MM.1S (cell line): ENCODE measurements around the gene ZNF521.

Experiments used
- DNase-seq: peaks from one replicate; pipeline ENCODE4 v3.0.0-alpha.2; 2015
- H2AFZ ChIP-seq: fragments of 300-600 bp; sonication (generic); 2 replicates; pipeline ENCODE4 v1.6.0; 2016; ENCODE audit warnings: antibody characterized with exemption, low read length
- H3F3A ChIP-seq: fragments of 300-600 bp; sonication (generic); 2 replicates; pipeline ENCODE4 v1.6.1; 2016; ENCODE audit warnings: mild to moderate bottlenecking, antibody characterized with exemption, low read length, moderate library complexity, mixed read lengths; ENCODE audit not compliant: insufficient read depth
- H3K27ac ChIP-seq: fragments of 300-600 bp; sonication (generic); 2 replicates; pipeline ENCODE4 v1.5.1; 2016; ENCODE audit warnings: mild to moderate bottlenecking, low read length
- H3K27me3 ChIP-seq: fragments of 300-600 bp; sonication (generic); replicated peaks from 2 replicates; pipeline ENCODE4 v1.6.0; 2016; ENCODE audit warnings: low read length; ENCODE audit not compliant: insufficient read depth
- H3K36me3 ChIP-seq: fragments of 300-600 bp; sonication (generic); replicated peaks from 2 replicates; pipeline ENCODE4 v1.6.1; 2016; ENCODE audit warnings: mild to moderate bottlenecking, low read length, mixed read lengths; ENCODE audit not compliant: insufficient read depth
- H3K4me1 ChIP-seq: fragments of 300-600 bp; sonication (generic); 2 replicates; pipeline ENCODE4 v1.6.1; 2016; ENCODE audit warnings: low read length, mixed read lengths
- H3K4me2 ChIP-seq: fragments of 300-600 bp; sonication (generic); 2 replicates; pipeline ENCODE4 v1.6.0; 2016; ENCODE audit warnings: low read depth, low read length
- H3K4me3 ChIP-seq: fragments of 300-600 bp; sonication (generic); 2 replicates; pipeline ENCODE4 v1.5.1; 2016; ENCODE audit warnings: low read length, mixed read lengths
- H3K79me2 ChIP-seq: fragments of 300-600 bp; sonication (generic); 2 replicates; pipeline ENCODE4 v1.6.1; 2016; ENCODE audit warnings: mixed run types, low read length, mixed read lengths
- H3K9ac ChIP-seq: fragments of 300-600 bp; sonication (generic); 2 replicates; pipeline ENCODE4 v1.6.1; 2016; ENCODE audit warnings: low read length, mixed read lengths
- H3K9me2 ChIP-seq: fragments of 300-600 bp; sonication (generic); replicated peaks from 2 replicates; pipeline ENCODE4 v1.6.1; 2016; ENCODE audit warnings: mild to moderate bottlenecking, low read length, mixed read lengths; ENCODE audit not compliant: insufficient read depth
- H3K9me3 ChIP-seq: fragments of 300-600 bp; sonication (generic); replicated peaks from 2 replicates; pipeline ENCODE4 v1.6.1; 2016; ENCODE audit warnings: mild to moderate bottlenecking, low read length, mixed read lengths; ENCODE audit not compliant: insufficient read depth
- H4K20me1 ChIP-seq: fragments of 300-600 bp; sonication (generic); 2 replicates; pipeline ENCODE4 v1.6.1; 2016; ENCODE audit warnings: mild to moderate bottlenecking, low read length, moderate library complexity, mixed read lengths; ENCODE audit not compliant: insufficient read depth
- EZH2 ChIP-seq: fragments of 300-600 bp; sonication (generic); optimal IDR thresholded peaks from 2 replicates; pipeline ENCODE3; 2017; ENCODE audit warnings: low read depth, mild to moderate bottlenecking, antibody characterized with exemption, low read length, mixed read lengths
- EZH2phosphoT487 ChIP-seq: fragments of 300-600 bp; sonication (generic); IDR thresholded peaks from 2 replicates; pipeline ENCODE4 v1.6.1; 2018; ENCODE audit warnings: antibody characterized with exemption, low read length
- TF ChIP-seq, protein P1 (sequence below): fragments of 300-600 bp; sonication (generic); IDR thresholded peaks from 2 replicates; pipeline ENCODE4 v1.5.1; 2016; ENCODE audit warnings: antibody characterized with exemption, low read length, mixed read lengths

The ZNF521 gene

DNA sequence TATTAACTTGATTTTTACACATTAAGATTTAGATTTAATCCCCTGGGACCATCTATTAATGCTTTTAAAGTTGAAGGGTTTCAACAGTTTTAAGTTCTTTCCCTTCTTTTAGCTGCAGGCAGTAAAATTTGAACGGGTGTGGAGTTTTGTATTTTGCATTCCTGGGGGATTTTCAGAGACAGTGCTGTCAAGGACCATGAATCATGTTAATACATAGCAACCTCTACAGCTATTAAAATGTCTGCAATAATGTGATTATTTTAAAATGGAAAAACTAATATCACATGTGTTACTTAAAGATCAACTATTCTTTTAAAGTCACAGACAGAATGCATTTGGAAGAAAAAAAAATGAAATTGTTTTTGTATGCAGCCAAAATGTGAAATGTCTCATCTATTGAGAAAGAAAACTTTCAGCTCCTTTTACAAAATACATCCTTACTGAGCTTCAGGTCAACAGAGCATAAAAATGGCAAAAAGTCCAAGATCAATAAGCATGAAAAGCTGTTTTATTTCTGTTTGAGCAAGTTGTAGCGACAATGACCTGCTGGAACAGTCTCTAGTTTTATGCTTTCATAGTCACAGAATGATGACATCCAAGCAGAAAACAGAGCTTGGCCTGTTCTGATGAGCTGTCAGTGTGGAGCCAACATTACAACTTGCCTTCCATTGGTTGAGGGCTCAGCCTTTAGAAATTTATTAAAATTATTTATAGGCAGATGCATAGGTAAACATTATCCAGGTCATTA lies 21.6 kb upstream of the ZNF521 start:
- no peak for DNase-seq
- H3K4me1 ChIP-seq, result no peaks in the 10 kb centered on the region
- H3K27ac ChIP-seq, result no peak overlapping the region
- no peak overlapping the region for H3K9ac ChIP-seq
- no peaks in the 10 kb centered on the region for H3K9me2 ChIP-seq
- no peaks in the 10 kb centered on the region for H3K9me3 ChIP-seq
- H3K36me3 ChIP-seq, result no peaks in the 10 kb centered on the region
- H3K79me2 ChIP-seq, result no peaks in the 10 kb centered on the region
- no peaks in the 10 kb centered on the region for H4K20me1 ChIP-seq
- no peaks in the 10 kb centered on the region for H3K27me3 ChIP-seq
- no peaks in the 10 kb centered on the region for H3F3A ChIP-seq
- no peak overlapping the region for H3K4me3 ChIP-seq
- no peak overlapping the region for H2AFZ ChIP-seq
- no peak overlapping the region for H3K4me2 ChIP-seq
- no peak for TF ChIP-seq EZH2

DNA sequence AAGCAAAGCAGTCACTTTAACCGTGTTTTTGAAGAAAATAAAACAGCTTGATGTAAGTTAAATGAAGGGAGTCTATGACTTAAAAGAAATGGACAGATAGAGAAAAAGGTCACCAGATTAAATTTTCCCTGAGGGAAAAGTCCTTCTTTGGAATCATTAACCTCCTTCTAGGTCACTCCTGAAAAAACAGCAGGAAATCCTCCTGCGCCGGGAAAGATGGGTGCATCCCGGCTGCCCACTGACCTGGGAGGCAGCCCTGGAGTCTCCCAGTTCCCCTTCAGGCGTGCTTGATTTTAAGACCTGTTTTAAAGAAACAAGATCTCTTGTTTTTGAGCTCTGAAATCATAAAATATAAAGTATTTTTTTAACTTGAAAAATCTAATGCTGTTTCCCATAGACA lies 18.4 kb upstream of the ZNF521 start:
- H3K9ac ChIP-seq, result no peak overlapping the region
- H3K36me3 ChIP-seq, result no peaks in the 10 kb centered on the region
- H3K27ac ChIP-seq, result no peak overlapping the region
- DNase-seq, result no peak
- H3F3A ChIP-seq, result no peaks in the 10 kb centered on the region
- H3K4me2 ChIP-seq, result no peak overlapping the region
- H3K4me3 ChIP-seq, result no peak overlapping the region
- H2AFZ ChIP-seq, result no peak overlapping the region
- no peaks in the 10 kb centered on the region for H3K27me3 ChIP-seq
- no peaks in the 10 kb centered on the region for H3K4me1 ChIP-seq
- no peaks in the 10 kb centered on the region for H3K9me2 ChIP-seq
- no peaks in the 10 kb centered on the region for H4K20me1 ChIP-seq
- no peaks in the 10 kb centered on the region for H3K79me2 ChIP-seq
- TF ChIP-seq, protein P1, sequence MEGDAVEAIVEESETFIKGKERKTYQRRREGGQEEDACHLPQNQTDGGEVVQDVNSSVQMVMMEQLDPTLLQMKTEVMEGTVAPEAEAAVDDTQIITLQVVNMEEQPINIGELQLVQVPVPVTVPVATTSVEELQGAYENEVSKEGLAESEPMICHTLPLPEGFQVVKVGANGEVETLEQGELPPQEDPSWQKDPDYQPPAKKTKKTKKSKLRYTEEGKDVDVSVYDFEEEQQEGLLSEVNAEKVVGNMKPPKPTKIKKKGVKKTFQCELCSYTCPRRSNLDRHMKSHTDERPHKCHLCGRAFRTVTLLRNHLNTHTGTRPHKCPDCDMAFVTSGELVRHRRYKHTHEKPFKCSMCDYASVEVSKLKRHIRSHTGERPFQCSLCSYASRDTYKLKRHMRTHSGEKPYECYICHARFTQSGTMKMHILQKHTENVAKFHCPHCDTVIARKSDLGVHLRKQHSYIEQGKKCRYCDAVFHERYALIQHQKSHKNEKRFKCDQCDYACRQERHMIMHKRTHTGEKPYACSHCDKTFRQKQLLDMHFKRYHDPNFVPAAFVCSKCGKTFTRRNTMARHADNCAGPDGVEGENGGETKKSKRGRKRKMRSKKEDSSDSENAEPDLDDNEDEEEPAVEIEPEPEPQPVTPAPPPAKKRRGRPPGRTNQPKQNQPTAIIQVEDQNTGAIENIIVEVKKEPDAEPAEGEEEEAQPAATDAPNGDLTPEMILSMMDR, result no peak
- no peaks in the 10 kb centered on the region for H3K9me3 ChIP-seq

DNA sequence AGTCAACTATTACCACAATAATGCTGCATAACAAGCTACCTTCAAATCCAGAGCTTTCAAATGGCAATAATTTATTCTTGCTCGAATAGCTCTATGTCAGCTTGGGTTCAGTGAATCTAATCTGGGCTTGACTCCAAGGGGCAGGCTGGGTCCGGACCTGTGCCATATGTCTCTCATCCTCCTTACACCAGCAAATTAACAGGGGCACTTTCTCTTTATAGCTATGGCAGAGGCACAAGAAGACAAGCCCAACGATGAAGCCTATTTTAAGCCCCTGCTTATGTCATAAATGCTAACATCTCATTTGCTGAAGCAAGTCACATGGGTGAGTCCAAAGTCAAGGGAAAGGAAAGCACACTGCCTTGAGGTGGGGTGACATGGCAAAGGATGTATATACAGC lies 13.3 kb upstream of the ZNF521 start:
- no peaks in the 10 kb centered on the region for H4K20me1 ChIP-seq
- DNase-seq, result no peak

DNA sequence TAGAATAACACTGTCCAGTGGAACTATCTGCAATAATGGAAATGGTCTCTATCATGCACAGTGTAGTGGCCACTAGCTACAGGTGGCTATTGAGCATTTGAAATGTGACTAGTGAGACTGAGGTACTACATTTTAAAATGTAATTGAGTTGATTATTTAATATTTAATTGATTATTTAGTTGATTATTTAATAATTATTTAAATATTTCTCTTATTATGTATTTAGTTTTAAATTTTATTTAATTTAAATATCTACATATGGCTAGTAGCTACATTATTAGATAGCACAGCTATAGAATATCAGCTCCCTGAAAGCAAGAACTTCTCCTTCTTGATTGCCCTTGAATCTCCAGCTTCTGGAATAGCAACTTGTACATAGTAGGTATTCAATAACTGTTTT lies 12.8 kb upstream of the ZNF521 start:
- Histone ChIP-seq H3K9me3 (no peaks in the 10 kb centered on the region), H3K9ac (no peak overlapping the region), H3K27ac (no peak overlapping the region), H3K4me2 (no peak overlapping the region), H2AFZ (no peak overlapping the region), H3K4me3 (no peak overlapping the region), H4K20me1 (no peaks in the 10 kb centered on the region), H3K4me1 (peaks cover 7% of the 10 kb centered on the region; the same call in 1 of the 2 replicates), H3K9me2 (no peaks in the 10 kb centered on the region), H3K36me3 (no peaks in the 10 kb centered on the region), H3K27me3 (no peaks in the 10 kb centered on the region), H3F3A (peaks cover 10% of the 10 kb centered on the region), H3K79me2 (no peaks in the 10 kb centered on the region)
- TF ChIP-seq, protein P1, result no peak
- no peak for TF ChIP-seq EZH2phosphoT487
- TF ChIP-seq EZH2, result no peak
- no peak for DNase-seq

More for the DNA sequence above, 13.3 kb upstream of the ZNF521 start:
- Histone ChIP-seq H2AFZ (no peak overlapping the region), H3K4me1 (peaks cover 7% of the 10 kb centered on the region; the same call in 1 of the 2 replicates), H3K27ac (no peak overlapping the region), H3K9me3 (no peaks in the 10 kb centered on the region), H3F3A (peaks cover 5% of the 10 kb centered on the region), H3K9ac (no peak overlapping the region), H3K4me3 (no peak overlapping the region), H3K27me3 (no peaks in the 10 kb centered on the region), H3K36me3 (no peaks in the 10 kb centered on the region), H3K9me2 (no peaks in the 10 kb centered on the region), H3K4me2 (no peak overlapping the region), H3K79me2 (no peaks in the 10 kb centered on the region)
- TF ChIP-seq, protein P1, result no peak
- TF ChIP-seq EZH2phosphoT487 (no peak), EZH2 (no peak)
